SJCRH30 (cell line): Measurements from ENCODE around the gene LRP1B. TPM values are rescaled to one million over a fixed set of nuclear protein-coding genes. Genes with fewer than 3 reads are reported as not detected.
A peak's percentile ranks its signal among the peaks of the same experiment; 100 is the strongest.

Experiments used
- DNase-seq, 2 experiments: peaks; one replicate each; pipeline ENCODE4 v3.0.0-alpha.2; 2015 to 2020
- H3K27ac ChIP-seq: fragments of 250-450 bp; sonication (Bioruptor Pico); 2 replicates; pipeline ENCODE4 v1.5.1; 2020; ENCODE audit warnings: mild to moderate bottlenecking, moderate library complexity
- H3K27me3 ChIP-seq: fragments of 250-450 bp; sonication (Bioruptor Pico); 2 replicates; pipeline ENCODE4 v1.5.1; 2020; ENCODE audit warnings: mild to moderate bottlenecking, moderate library complexity
- H3K36me3 ChIP-seq: fragments of 250-450 bp; sonication (Bioruptor Pico); 2 replicates; pipeline ENCODE4 v1.5.1; 2020; ENCODE audit warnings: mild to moderate bottlenecking, moderate library complexity
- H3K4me1 ChIP-seq: fragments of 250-450 bp; sonication (Bioruptor Pico); 2 replicates; pipeline ENCODE4 v1.5.1; 2020; ENCODE audit warnings: mild to moderate bottlenecking, moderate library complexity
- H3K4me3 ChIP-seq: fragments of 250-450 bp; sonication (Bioruptor Pico); 2 replicates; pipeline ENCODE4 v1.5.1; 2020; ENCODE audit warnings: mild to moderate bottlenecking, moderate library complexity
- H3K9me3 ChIP-seq: fragments of 250-450 bp; sonication (Bioruptor Pico); replicated peaks from 2 replicates; pipeline ENCODE4 v1.5.1; 2020; ENCODE audit warnings: mild to moderate bottlenecking, moderate library complexity
- total RNA-seq: library from RNA; depleted of rRNA; stranded (reverse); fragments of >200 nt; shearing (Covaris generic); gene quantifications from 2 replicates; pipeline ENCODE4 v1.2.3, GENCODE V29; 2014

Gene LRP1B
- total RNA-seq, 1 experiment from 2014 or later: 7.5 TPM

GRCh38 chr2:141065042-141065441 lies 1065.8 kb downstream of the LRP1B start:
- Histone ChIP-seq H3K4me1 (no peaks in the 10 kb centered on the region), H3K27ac (no peak overlapping the region), H3K27me3 (no peaks in the 10 kb centered on the region), H3K9me3 (no peaks in the 10 kb centered on the region), H3K4me3 (no peak overlapping the region), H3K36me3 (no peaks in the 10 kb centered on the region)
- no peak for DNase-seq

GRCh38 chr2:141063406-141063805 lies 1067.4 kb downstream of the LRP1B start:
- Histone ChIP-seq H3K36me3 (no peaks in the 10 kb centered on the region), H3K9me3 (no peaks in the 10 kb centered on the region), H3K27ac (no peak overlapping the region), H3K27me3 (no peaks in the 10 kb centered on the region), H3K4me3 (no peak overlapping the region), H3K4me1 (no peaks in the 10 kb centered on the region)
- no peak for DNase-seq

- H3K36me3 ChIP-seq: no peaks in the 10 kb centered on the region
- H3K27ac ChIP-seq: no peak overlapping the region
- H3K4me1 ChIP-seq: no peaks in the 10 kb centered on the region
- no peak for DNase-seq
- no peaks in the 10 kb centered on the region for H3K27me3 ChIP-seq
- no peak overlapping the region for H3K4me3 ChIP-seq
- H3K9me3 ChIP-seq: no peaks in the 10 kb centered on the region
Observed at GRCh38 chr2:141062443-141062842, 1068.4 kb downstream of the LRP1B start.

- H3K4me1 ChIP-seq: no peaks in the 10 kb centered on the region
Observed at GRCh38 chr2:141062031-141062430, 1068.8 kb downstream of the LRP1B start.

GRCh38 chr2:141058556-141058955 lies 1072.3 kb downstream of the LRP1B start:
- no peaks in the 10 kb centered on the region for H3K9me3 ChIP-seq
- no peaks in the 10 kb centered on the region for H3K27me3 ChIP-seq
- no peaks in the 10 kb centered on the region for H3K36me3 ChIP-seq
- H3K4me1 ChIP-seq: no peaks in the 10 kb centered on the region
- no peak overlapping the region for H3K4me3 ChIP-seq
- no peak overlapping the region for H3K27ac ChIP-seq
- DNase-seq: no peak

More at GRCh38 chr2:141062031-141062430, 1068.8 kb downstream of the LRP1B start:
- Histone ChIP-seq H3K27me3 (no peaks in the 10 kb centered on the region), H3K27ac (no peak overlapping the region), H3K36me3 (no peaks in the 10 kb centered on the region), H3K9me3 (no peaks in the 10 kb centered on the region), H3K4me3 (no peak overlapping the region)
- no peak for DNase-seq

- Histone ChIP-seq H3K27me3 (no peaks in the 10 kb centered on the region), H3K36me3 (no peaks in the 10 kb centered on the region), H3K4me1 (no peaks in the 10 kb centered on the region), H3K27ac (no peak overlapping the region), H3K9me3 (no peaks in the 10 kb centered on the region), H3K4me3 (no peak overlapping the region)
- no peak for DNase-seq
Observed at GRCh38 chr2:141055531-141055930, 1075.3 kb downstream of the LRP1B start.

- Histone ChIP-seq H3K4me1 (no peaks in the 10 kb centered on the region), H3K27ac (no peak overlapping the region), H3K4me3 (no peak overlapping the region), H3K27me3 (no peaks in the 10 kb centered on the region), H3K9me3 (no peaks in the 10 kb centered on the region), H3K36me3 (no peaks in the 10 kb centered on the region)
- no peak for DNase-seq
Observed at GRCh38 chr2:141048951-141049350, 1081.9 kb downstream of the LRP1B start.

GRCh38 chr2:141041281-141041680 lies 1089.5 kb downstream of the LRP1B start:
- H3K4me1 ChIP-seq: no peaks in the 10 kb centered on the region
- no peaks in the 10 kb centered on the region for H3K9me3 ChIP-seq
- peak; percentile 29 to 59 for DNase-seq
- H3K27me3 ChIP-seq: no peaks in the 10 kb centered on the region
- H3K36me3 ChIP-seq: no peaks in the 10 kb centered on the region
- H3K4me3 ChIP-seq: no peak overlapping the region
- H3K27ac ChIP-seq: no peak overlapping the region

- Histone ChIP-seq H3K27ac (no peak overlapping the region), H3K9me3 (no peaks in the 10 kb centered on the region), H3K36me3 (no peaks in the 10 kb centered on the region), H3K27me3 (no peaks in the 10 kb centered on the region), H3K4me3 (no peak overlapping the region), H3K4me1 (no peaks in the 10 kb centered on the region)
- DNase-seq: no peak
Observed at GRCh38 chr2:141038341-141038740, 1092.5 kb downstream of the LRP1B start.

GRCh38 chr2:141037361-141037760 lies 1093.5 kb downstream of the LRP1B start:
- H3K27me3 ChIP-seq: no peaks in the 10 kb centered on the region
- DNase-seq: no peak
- no peaks in the 10 kb centered on the region for H3K36me3 ChIP-seq
- H3K4me1 ChIP-seq: no peaks in the 10 kb centered on the region
- no peak overlapping the region for H3K4me3 ChIP-seq
- H3K9me3 ChIP-seq: no peaks in the 10 kb centered on the region
- H3K27ac ChIP-seq: no peak overlapping the region

GRCh38 chr2:141035846-141036420 lies 1094.9 kb downstream of the LRP1B start:
- Histone ChIP-seq H3K4me1 (no peaks in the 10 kb centered on the region), H3K36me3 (no peaks in the 10 kb centered on the region), H3K4me3 (no peak overlapping the region), H3K27ac (no peak overlapping the region), H3K27me3 (no peaks in the 10 kb centered on the region), H3K9me3 (no peaks in the 10 kb centered on the region)
- DNase-seq: no peak

- Histone ChIP-seq H3K27me3 (no peaks in the 10 kb centered on the region), H3K4me1 (no peaks in the 10 kb centered on the region), H3K9me3 (no peaks in the 10 kb centered on the region; the same call in 1 of the 2 replicates), H3K36me3 (no peaks in the 10 kb centered on the region), H3K27ac (no peak overlapping the region), H3K4me3 (no peak overlapping the region)
- DNase-seq: peak in 1 of 2 experiments; percentile 6
Observed at GRCh38 chr2:141029428-141030078, 1101.3 kb downstream of the LRP1B start.

GRCh38 chr2:141027221-141027620 lies 1103.6 kb downstream of the LRP1B start:
- Histone ChIP-seq H3K36me3 (no peaks in the 10 kb centered on the region), H3K4me1 (no peaks in the 10 kb centered on the region), H3K4me3 (no peak overlapping the region), H3K27me3 (no peaks in the 10 kb centered on the region), H3K27ac (no peak overlapping the region), H3K9me3 (no peaks in the 10 kb centered on the region; the same call in 1 of the 2 replicates)
- DNase-seq: no peak

- Histone ChIP-seq H3K4me3 (no peak overlapping the region), H3K27ac (no peak overlapping the region), H3K4me1 (no peaks in the 10 kb centered on the region), H3K9me3 (no peaks in the 10 kb centered on the region), H3K27me3 (no peaks in the 10 kb centered on the region), H3K36me3 (no peaks in the 10 kb centered on the region)
- DNase-seq: no peak
Observed at GRCh38 chr2:141021611-141022010, 1109.2 kb downstream of the LRP1B start.

GRCh38 chr2:141021109-141021508 lies 1109.7 kb downstream of the LRP1B start:
- Histone ChIP-seq H3K4me3 (no peak overlapping the region), H3K27ac (no peak overlapping the region), H3K36me3 (no peaks in the 10 kb centered on the region), H3K27me3 (no peaks in the 10 kb centered on the region), H3K9me3 (no peaks in the 10 kb centered on the region), H3K4me1 (no peaks in the 10 kb centered on the region)
- DNase-seq: no peak

- no peak for DNase-seq
- H3K9me3 ChIP-seq: no peaks in the 10 kb centered on the region
- H3K27me3 ChIP-seq: no peaks in the 10 kb centered on the region
- no peaks in the 10 kb centered on the region for H3K36me3 ChIP-seq
- no peak overlapping the region for H3K4me3 ChIP-seq
- no peaks in the 10 kb centered on the region for H3K4me1 ChIP-seq
- no peak overlapping the region for H3K27ac ChIP-seq
Observed at GRCh38 chr2:141020346-141020745, 1110.5 kb downstream of the LRP1B start.
